Stromal cell of bone marrow (primary cell): ENCODE data around the gene BACH2.
A peak's percentile ranks its signal among the peaks of the same experiment; 100 is the strongest.
"Not testable (repeated sequence)": the region's sequence is repeated elsewhere in the genome, so short reads cannot be mapped to it uniquely, and the experiment has no call there.

Source experiments
- DNase-seq: peaks from one replicate; pipeline ENCODE4 v3.0.0-alpha.2; 2012; ENCODE audit warnings: low read depth

The BACH2 gene

DNA sequence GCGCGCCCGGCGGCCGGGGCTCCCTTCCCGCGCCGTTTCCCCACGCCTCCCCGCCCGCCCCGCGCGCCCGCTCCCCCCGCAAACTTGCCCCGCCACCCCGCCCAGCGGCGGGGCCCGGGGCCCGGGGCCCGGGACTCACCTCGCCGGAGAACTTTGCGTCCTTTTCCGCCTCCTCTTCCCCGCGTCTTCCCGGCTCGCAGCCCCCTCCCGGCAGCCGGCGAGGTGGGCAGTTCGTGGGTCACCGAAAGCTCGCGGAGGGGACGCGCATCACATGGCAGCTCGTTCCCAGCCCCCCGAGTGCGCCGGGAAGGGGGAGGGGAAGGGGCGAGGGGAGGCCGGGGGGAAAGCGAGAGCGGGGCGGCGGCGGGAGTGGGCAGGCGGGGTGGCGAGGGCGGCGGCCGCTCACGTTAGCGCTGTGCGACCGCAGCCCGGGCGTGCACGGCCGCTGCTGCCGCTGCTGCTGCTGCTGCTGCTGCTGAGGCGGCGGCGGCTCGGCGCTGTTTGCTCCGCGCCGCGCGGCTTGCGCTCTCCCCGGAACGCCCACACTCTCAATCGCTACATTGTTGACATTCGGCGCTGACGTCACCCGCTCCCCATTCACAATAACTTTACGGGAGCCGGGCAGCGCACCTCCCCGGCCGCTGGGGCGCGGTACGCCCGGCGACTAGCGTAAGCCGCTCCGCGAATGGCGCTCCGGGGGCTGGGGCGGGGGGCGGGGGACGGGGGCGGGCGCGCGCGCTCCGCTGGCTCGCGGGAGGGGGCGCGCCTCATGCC, at the start of gene BACH2:
TSS of gene BACH2 (minus strand) at position 503 of the 774 bp plus-strand sequence. CDS start 287,999 bp downstream, outside the sequence.
- DNase-seq, result peak; percentile 74

DNA sequence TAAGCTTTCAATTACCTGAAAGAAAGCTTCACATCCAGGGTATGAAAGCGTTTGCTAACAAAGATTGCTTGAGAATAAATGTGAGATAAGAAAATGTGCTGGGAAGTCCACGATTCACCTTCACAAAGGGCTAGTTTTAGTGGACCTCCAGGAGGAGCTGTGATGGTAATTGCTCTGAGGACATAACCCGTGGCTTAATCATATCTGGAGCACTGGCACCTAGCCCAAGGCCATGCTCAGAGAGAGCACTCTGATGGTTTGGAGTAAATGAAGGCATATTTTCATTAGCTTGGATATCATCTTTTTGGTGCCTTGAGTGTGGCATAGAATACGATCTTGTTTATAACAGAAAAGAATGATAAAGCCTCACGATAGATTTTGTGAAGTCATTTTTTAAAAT, 46.9 kb upstream of the BACH2 start:
- DNase-seq, result peak; percentile 36

DNA sequence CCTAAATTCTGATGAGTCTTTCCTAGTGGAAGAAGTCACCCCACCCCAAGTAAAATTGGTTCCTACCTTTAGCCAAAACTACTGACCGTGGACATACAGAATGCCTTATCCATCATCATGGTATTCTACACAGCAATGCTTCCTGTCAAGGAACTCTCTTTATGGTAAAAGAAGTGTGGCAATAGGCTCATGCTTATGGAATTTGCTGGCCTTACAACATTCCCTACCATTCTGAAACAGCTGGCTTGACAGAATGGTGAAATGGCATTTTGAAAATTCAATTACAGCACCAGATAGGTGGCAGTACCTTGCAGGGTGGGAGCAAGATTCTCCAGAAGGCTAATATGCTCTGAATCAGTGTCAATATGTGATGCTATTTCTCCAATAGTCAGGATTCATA, 41.8 kb upstream of the BACH2 start:
- no peak for DNase-seq

DNA sequence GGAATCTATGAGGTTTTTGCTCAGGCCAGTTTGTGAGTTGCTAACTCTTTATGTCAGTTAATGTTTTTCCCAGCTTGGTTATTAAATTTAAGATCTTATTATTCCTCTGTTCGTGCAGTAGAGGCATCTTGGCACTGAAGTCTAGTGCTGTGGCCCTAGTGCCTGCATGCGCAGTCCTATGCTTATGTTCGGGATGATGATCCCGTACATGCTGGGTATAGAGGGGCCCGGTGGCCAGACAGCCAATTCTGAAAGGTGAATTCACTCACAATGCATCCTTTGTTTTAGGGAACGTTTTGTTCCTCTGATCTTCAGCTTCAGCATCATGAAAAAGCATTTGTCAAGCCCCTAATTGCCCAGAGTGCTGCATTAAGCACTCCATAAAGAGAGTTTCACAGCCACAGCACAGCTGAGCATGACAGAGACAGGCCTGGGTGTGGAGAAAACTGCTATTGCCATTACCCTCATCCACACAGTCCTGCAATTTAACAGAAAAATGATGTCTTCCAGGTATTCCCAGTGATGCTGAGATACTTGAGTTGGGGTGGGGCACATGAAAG, 39.8 kb upstream of the BACH2 start:
- DNase-seq, result no peak

DNA sequence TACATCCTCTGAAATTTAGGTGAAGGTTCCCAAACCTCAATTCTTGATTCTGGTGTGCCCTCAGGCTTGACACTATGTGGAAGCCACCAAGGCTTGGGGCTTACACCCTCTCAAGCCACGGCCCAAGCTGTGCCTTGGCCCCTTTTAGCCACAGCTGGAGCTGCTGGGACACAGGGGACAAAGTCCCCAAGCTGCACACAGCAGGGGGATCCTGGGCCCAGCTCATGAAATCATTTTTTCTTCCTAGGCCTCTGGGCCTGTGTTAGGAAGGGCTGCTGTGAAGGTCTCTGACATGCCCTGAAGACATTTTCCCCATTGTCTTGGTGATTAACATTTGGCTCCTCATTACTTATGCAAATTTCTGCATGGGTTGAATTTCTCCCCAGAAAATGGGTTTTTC, 37.3 kb upstream of the BACH2 start:
- no peak for DNase-seq

DNA sequence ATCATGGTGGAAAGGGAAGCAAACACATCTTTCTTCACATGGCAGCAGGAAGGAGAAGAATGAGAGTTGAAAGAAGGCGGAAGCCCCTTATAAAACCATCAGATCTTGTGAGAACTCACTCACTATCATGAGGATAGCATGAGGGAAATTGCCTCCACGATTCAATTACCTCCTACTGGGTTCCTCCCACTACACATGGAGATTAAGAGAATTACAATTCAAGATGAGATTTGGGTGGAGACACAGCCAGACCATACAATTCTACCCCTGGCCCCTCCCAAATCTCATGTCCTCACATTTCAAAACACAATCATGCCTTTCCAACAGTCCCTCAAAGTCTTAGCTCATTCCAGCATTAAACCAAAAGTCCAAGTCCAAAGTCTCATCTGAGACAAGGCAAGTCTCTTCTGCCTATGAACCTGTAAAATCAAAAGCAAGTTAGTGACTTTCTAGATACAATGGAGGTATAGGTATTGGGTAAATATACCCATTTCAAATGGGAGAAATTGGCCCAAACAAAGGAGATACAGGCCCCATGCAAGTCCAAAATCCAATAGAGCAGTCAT, 36.4 kb upstream of the BACH2 start:
- DNase-seq, result not testable (repeated sequence)

DNA sequence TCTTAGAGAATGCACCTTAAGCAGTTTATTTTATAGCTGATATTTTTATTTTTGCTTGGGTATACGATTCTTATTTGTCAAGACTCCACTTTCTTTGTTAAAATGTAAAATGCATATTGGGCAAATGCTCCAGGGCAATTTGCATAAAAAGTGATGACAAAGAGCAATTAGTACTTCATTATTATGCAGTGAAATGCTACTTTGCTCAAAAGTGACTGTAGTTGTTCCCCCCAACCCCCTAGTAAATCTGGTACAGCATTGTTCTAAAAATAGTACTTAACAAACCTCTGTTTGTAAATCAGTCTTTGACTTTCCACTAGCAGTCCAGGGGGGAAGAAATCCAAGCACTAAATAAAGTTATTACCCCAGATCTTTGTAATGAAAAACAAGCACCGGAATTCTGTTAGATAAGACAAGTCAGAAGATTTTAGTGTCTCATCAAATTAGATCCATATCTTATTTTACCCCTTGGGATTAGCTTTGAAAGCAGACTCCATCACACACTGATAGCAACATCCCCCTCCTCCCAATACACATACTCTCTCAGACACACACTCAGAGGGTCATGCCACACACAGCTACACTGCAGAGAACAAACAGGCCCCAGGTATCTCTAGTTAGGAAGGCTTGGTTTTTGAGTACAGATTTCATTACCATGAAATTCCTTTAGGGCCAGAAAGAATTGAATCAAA, 32.9 kb upstream of the BACH2 start:
- DNase-seq, result no peak

DNA sequence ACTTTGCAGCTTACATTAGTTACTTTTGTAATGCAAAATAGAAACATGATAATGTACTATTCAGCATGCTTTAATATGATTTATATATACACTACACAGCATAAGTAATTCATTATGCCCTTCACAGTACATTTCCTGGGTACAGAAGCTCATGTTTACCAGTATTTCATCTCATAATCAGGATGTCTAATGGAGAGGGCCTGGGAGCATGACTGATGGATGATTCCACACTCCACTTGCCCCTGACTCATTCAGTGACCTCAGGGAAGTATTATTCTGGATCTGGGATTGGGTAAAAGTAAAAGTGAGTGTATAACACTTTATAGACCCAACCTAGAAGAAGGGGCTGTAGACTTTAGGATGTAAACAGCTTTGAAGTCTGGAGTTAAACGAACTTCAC, 31.4 kb upstream of the BACH2 start:
- peak; percentile 54 for DNase-seq

DNA sequence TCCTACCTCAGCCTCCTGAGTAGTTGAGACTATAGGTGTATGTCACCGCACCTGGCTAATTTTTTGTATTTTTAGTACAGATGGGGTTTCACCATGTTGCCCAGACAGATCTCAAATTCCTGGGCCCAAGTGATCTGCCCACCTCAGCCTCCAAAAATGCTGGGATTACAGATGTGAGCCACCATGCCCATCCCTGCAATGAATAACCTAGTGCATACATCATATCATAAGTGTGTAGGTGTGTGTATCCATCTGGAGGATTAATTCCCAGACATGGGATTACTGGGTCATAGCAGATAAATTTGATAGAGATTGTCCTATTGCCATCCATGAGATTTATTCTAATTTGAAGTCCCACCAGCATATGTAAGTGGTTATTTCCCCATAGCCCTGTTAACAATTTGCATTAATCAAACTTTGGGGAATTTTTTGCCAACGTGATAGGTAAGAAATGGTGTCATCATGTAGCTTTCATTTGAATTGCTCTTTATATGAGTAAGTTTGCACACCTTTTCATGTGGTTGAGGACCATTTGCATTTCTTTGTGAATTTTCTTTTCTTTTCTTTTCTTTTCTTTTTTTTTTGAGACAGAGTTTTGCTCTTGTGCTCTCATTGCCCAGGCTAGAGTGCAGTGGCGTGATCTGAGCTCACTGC, 29.9 kb upstream of the BACH2 start:
- no peak for DNase-seq

DNA sequence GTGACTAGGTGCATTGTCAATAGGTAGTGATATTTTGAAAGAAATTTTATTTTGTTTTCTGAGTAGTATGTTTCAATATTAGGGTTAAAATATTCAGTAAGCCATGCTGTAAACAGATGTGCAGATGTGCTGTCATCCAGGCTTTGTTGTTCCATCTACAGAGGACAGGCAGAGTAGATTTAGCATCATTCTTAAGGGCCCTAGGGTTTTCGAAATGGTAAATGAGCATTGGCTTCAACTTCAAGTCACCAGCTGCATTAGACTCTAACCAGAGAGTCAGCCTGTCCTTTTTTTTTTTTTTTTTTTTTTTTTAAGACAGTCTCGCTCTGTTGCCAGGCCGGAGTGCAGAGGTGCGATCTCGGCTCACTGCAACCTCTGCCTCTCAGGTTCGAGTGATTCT, 27.1 kb upstream of the BACH2 start:
- no peak for DNase-seq

DNA sequence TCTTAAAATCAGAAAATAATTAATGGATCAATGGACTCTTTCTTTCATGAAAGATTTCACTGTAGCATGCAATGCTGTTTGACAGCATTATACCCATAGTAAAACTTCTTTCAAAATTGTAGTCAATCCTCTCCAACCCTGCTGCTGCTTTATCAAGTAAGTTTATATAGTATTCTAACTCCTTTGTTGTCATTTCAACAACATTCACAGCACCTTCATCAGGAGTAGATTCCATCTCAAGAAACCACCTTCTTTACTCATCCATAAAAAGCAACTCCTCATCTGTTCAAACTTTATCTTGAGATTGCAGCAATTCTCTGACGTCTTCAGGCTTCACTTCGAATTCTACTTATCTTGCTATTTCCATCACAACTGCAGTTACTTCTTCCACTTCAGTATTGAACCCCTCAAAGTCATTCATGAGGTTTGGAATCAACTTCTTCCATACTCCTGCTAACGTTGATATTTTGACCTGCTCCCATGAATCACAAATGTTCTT, 26.4 kb upstream of the BACH2 start:
- no peak for DNase-seq

DNA sequence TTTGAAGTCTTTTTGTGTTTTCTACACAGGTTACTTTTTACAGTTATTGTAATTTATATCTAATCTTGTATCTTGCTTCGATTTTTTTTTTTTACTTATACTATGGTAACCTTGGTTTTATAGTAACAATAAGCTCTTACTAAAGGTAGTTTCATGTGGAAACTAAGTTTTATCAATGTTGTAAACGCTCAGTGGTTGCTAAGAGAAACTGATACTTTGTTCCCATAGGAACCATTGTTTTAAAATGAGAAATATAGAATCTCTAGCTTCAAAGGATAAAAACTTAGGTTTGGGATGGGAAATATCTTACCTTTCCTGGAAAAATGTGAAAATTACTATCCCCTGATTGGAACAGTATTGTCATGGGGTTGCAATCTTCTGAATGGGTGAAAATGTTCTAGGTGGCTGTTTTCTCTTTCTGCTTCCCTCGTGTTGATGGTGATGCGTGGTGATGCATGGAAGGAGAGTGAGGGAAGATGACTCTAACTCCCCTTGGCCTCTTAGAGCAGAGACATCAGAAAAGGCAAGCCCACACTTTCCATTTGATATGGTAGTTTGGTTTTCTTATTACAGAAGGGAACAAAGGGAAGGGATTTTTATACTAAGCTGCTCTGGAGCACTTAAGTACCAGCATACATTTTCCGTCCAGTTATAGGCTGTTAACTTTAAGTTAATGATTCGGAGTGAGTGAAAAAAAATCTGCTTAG, 23.5 kb upstream of the BACH2 start:
- DNase-seq, result no peak

DNA sequence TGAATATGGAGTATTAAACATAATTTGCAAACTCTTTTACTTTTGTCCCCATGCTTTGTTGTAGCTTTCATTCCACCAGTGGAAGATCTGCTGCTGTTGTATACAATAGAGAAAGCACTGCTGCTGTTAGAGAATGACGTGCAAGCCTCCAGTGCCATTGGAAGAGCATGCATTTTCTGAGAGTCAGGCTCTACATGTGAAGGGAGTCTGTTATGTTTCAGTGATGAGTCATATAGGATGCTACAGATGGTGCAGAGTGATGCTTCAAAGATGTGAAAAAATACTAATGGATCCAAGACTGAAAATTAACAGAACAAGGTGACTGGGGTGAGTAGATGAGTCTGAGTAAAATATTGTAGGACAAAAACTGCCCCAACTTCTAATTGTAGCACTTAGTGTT, 22.4 kb upstream of the BACH2 start:
- no peak for DNase-seq

DNA sequence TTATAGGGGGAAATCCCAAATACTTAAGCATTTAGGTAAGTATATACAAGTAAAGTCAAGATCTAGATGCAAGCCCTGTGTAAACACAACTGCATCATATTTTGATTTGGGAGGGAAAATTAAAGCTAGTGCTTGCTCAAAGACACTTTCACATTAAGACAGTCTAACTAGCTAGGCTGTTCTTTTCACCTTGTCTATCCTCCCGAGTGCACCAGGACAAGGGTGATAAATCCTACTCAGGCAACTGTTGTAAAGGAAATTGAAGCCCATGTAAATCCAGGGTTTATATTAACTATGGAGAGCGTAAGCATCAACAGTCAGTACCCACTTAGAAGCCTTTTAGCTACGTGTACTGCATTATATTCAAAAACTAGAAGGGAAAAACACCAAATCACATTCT, 19.3 kb upstream of the BACH2 start:
- no peak for DNase-seq

DNA sequence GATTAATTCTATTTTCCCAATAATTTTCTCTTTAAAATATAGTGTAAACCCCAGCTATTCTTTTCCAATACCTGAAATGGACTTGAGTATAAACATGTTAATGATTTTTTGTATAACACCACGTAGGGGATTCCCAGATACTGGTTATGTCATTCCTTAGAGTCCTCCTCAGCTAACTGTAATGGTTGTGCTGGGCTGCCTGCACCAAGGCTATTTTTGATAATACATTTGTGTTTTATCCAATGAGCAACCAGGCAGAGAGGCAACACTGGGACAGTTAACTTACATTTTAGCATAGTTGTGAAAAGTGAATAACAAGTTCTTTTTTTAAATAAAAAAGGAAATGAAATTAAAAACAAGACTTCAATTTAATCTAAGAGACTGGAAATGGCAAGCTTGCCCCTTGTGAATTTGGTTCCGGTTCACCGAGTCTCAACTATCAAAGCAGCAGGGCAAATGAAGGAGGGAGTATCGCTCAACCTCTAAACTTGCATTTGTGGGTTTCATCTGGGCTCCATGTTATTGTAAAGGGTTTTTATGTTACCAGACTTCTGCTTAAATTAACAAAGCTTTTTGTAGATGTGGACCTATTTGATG, 18.8 kb upstream of the BACH2 start:
- DNase-seq, result no peak

DNA sequence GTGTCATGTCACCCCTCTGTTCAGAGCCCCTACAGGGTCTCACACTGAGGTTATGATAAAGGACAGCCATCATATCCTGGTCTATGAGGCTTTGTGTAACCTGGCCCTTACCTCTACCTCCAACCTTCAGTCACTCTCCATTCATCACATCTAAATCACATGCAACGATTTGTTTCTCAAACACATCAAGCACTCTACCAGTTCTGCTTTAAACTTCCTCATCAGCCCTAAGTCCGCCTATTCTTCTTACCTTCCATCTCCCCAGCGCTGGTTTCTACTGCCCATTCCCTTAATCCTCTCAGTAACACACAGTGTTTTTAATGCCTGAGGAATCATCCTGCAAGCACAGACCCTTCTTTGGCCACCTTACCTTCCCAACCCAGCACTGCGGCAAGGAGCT, 17.9 kb upstream of the BACH2 start:
- DNase-seq, result no peak

DNA sequence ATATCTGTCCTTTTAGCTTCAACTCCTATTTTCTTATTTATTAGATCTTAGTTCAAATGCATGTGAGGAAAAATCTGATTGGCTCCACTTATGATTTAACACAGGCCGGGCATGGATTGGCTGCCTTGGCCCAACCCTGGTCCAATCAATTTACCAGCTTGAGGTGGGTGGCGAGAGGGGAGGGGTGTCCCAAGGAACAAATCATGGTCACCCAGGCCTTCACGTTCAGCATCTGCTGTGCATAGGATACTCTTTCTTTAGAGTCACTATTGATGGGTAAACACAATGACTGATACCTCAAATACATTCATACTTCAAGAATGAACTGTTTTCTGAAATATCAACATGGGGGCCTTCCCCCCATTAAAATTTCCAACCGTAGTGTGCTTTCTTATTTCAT, 14.9 kb upstream of the BACH2 start:
- DNase-seq, result no peak

DNA sequence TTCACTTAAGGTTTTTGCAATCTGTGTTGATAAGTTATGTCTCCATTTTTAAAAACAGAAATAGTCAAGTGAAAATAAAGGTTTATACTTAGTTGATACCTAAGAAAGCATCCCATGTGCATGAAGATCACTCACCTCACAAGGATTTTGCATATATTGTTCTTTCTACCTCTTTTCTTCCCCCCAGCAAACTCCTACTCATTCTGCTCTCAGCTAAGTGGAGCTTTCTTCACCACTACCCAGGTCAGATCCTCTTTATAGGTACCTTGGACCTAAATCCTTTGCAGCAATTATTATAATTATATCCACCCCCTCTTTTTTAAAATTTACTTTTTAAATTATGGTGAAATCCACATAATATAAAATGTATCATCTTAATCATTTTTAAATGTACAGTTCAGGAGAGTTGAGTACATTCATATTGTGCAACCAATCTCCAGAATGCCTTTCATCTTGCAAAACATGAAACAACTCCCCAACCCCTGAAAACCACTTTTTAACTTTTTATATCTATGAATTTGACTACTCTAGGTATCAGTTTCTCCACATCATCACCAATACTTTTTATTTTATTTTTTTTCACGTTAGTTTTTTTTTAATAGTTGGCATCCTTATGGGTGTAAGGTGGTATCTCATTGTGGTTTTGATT, 9.3 kb upstream of the BACH2 start:
- no peak for DNase-seq

DNA sequence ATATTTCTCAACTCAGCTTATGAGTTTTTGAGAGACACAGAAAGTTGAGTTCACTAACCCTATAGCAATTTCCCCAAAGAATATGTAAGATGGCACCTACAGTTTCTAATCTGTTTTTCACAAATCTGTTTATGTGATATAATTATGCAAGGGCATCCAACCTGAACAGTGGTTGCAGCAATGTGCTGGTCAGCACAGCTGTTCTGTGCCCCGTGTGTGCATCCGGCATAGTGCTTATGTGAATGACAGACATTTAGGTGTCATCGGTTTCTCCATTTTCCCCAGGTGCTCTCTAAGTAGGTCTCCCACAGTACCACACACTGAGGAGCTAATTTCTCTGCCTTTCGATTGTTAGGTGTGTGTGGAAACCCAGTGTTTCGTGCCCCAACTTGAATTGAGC, 7.7 kb upstream of the BACH2 start:
- DNase-seq, result no peak

DNA sequence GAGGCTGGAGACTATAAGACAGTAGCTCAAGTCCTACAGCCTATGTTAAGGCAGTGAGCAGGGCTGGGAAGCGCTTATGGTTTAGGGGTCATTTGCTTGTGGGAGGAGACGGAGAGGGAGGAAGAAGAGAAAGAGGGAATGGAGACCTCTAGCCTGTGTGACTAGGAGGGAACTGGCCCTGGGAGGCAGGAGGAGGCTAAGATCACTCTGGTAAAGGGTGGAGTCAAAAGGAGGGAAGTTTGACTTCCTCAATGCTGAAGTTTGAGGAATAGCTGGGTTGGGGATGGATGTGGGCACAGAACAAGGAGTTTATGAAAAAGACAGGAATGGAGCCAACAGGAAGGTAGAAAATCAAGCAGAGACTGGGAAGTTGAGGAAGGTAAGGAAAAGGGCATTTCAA, 6.4 kb upstream of the BACH2 start:
- no peak for DNase-seq

DNA sequence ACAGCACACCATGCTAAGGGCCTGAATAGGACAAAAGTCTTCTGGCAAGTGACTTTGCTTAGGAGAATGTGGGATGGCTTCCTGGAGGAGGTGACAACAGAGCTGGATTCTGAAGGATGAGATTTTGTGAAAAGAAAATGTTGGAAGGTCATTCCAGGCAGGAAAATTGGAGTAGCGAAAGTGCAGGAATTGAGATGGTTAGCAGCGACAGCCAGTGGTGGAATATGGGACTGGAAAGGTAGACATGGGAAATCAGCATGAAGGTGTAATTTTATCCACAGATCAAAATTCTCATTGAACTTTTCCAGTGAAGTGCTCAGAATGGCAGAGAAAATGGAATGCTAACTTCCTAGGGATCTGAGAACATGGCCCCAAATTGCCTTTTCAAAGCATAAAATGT, 5.7 kb upstream of the BACH2 start:
- no peak for DNase-seq
